ENCODE data around the gene SYNJ2.

DNA sequence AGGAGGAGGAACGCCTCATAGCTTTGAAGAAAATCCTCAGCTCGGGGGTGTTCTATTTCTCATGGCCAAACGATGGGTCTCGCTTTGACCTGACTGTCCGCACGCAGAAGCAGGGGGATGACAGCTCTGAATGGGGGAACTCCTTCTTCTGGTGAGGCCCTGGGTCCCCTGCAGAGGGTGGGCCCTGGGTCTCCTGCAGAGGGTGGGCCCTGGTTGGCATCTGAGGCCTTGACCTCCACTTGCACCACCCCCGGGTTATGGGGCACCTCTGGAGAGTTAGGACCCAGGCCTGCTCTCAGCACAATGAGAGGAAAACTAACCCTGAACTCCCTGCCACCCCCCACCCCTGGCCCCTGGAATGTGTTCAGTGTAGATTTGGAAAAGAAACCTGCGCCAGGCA is 47.2 kb downstream of the SYNJ2 start:
- TF ChIP-seq, protein P1, sequence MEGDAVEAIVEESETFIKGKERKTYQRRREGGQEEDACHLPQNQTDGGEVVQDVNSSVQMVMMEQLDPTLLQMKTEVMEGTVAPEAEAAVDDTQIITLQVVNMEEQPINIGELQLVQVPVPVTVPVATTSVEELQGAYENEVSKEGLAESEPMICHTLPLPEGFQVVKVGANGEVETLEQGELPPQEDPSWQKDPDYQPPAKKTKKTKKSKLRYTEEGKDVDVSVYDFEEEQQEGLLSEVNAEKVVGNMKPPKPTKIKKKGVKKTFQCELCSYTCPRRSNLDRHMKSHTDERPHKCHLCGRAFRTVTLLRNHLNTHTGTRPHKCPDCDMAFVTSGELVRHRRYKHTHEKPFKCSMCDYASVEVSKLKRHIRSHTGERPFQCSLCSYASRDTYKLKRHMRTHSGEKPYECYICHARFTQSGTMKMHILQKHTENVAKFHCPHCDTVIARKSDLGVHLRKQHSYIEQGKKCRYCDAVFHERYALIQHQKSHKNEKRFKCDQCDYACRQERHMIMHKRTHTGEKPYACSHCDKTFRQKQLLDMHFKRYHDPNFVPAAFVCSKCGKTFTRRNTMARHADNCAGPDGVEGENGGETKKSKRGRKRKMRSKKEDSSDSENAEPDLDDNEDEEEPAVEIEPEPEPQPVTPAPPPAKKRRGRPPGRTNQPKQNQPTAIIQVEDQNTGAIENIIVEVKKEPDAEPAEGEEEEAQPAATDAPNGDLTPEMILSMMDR (IDR thresholded peaks at IDR 0.05; ENCODE audit: extremely low read depth in 1 of 2, insufficient read depth in 1 of 2, low read depth in 1 of 2, low read length in 2 of 2): no peak
- TF ChIP-seq POLR2AphosphoS5 (IDR thresholded peaks at IDR 0.05; ENCODE audit: insufficient read depth, low read depth, low read length) (no peak), GATA2 (IDR thresholded peaks at IDR 0.05; ENCODE audit: insufficient read depth, insufficient read length, low read depth, low read length) (no peak), MAX (IDR thresholded peaks at IDR 0.05; ENCODE audit: insufficient read depth, insufficient read length) (no peak), POLR2A (IDR thresholded peaks at IDR 0.05; ENCODE audit: low read depth, low read length) (no peak), EZH2 (IDR thresholded peaks at IDR 0.05; ENCODE audit: borderline replicate concordance, low read depth, low read length, severe bottlenecking) (no peak), FOS (IDR thresholded peaks at IDR 0.05; ENCODE audit: borderline replicate concordance, insufficient read depth, low read length) (no peak), MYC (IDR thresholded peaks at IDR 0.05; ENCODE audit: low read depth, low read length) (no peak)
